Measurements from ENCODE around the gene DBH. TPM values are rescaled to one million over a fixed set of nuclear protein-coding genes. Genes with fewer than 3 reads are reported as not detected.

Gene DBH
- total and polyA plus RNA-seq, 10 of the 15 experiments (the other 5 are each of a cell fraction or from before 2014, with no cell fraction given): not detected

DNA sequence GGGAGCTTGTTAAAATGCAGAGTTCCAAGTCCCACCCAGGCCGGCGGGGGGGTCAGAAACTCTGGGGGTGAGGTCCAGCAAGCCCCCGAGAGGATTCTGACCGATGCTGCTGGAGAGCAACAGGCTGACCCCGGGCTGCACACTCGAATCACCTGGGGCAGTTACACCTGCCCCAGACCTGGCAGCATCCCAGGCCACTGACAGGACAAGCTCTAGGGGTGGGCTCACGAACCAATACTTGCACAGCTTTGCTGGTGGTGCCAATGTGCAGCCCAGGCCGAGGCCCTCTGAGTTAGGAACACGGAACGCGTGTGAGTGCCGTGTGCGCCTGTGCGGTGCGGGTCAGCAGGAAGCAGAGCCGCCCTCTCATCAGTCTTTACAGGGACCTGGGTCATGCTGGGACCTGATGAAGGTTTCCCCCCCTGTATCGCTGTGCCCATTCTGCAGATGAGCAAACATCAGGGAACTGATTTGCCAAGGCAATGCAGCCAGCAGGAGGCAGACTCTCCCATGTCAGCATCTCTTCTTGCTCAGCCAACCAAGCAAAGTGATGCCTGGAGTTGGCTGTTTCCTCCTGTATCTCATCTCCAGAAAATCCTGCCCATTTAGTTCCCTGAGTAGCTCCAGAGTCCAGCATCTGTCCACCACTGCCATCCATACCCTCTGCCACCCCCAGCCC is 43.3 kb upstream of the DBH start (continued):
- no peak for TF ChIP-seq CBX5 (IDR thresholded peaks at IDR 0.05; ENCODE audit: low read depth)

DNA sequence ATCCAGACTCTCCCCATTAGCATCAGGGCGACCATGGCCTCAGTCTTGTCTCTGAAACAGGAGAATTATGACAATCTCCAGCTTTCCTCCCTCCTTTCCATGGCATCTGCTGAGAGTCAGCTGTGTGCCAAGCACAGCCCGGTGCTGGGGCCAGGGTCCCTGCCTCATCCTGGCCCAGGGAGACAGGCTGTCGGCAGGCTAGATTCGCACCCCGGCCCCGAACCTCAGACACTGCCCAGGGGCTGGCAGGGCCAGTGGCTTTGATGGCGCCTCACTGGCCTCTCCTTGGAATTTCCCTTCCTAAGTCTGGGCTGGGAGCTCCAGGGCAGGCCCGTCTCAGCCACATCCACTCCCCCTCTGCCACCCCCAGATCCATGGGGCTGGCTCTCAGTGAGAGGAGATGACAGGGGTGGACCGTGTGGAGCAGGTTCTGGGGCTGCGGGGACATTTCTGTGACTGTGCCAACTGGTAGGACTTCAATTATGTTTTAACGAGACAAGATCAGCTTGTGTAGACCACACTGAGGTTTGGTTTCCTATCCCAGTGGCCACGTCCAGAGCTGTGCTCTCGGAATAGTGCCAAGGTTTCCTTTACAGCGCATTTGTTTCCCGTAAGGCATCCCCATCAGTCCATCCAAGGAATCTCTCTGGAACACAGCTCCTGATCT is 42.4 kb upstream of the DBH start:
- in situ Hi-C loops (cut with MboI) (no loop called here), intact Hi-C loops (cut with micrococcal nuclease; ENCODE audit: unreplicated experiment) (no loop called here)
- no peaks in the 10 kb centered on the region for H3K27me3 ChIP-seq (replicated peaks in 1 of 2; ENCODE audit: control insufficient read depth in 2 of 2, insufficient read depth in 2 of 2, low read length in 1 of 2)
- DNase-seq (ENCODE audit: low read depth, low spot score) (no peak), ATAC-seq (no peak), FAIRE-seq (no peak)
- no peaks in the 10 kb centered on the region for H3K4me1 ChIP-seq (ENCODE audit: control insufficient read depth, insufficient read depth, low read length)
- no peaks in the 10 kb centered on the region for H3K79me2 ChIP-seq (ENCODE audit: control insufficient read depth, insufficient read depth, low read length)
- SMC1A ChIA-PET (ENCODE audit: uncharacterized antibody, unreplicated experiment): no interaction called here
- H3K27ac ChIP-seq (ENCODE audit: control insufficient read depth, insufficient read depth): no peak overlapping the region
- no peaks in the 10 kb centered on the region for H3K36me3 ChIP-seq (ENCODE audit: control insufficient read depth in 2 of 2, insufficient read depth in 2 of 2, low read length in 1 of 2)
- no peaks in the 10 kb centered on the region; the same call in 1 of the 3 replicates for H3K9me3 ChIP-seq (replicated peaks; ENCODE audit: control insufficient read depth, insufficient read depth, low read length)
- H4K20me1 ChIP-seq (ENCODE audit: control insufficient read depth, insufficient read depth): no peaks in the 10 kb centered on the region
- H3K9ac ChIP-seq (ENCODE audit: control insufficient read depth, insufficient read depth, low read length): no peak overlapping the region
- 46% methylated on average over 15 of the region's 15 CpGs for WGBS (ENCODE audit: insufficient coverage, insufficient replicate concordance, low lambda C conversion rate, missing lambda C conversion rate)
- TF ChIP-seq BMI1 (IDR thresholded peaks at IDR 0.05; ENCODE audit: borderline replicate concordance) (no peak), ZNF24 (IDR thresholded peaks at IDR 0.05) (no peak), IRF4 (IDR thresholded peaks at IDR 0.05; ENCODE audit: low read depth, low read length) (no peak), NFXL1 (IDR thresholded peaks at IDR 0.05; ENCODE audit: borderline replicate concordance) (no peak), ZSCAN29 (IDR thresholded peaks at IDR 0.05) (no peak), HDAC6 (IDR thresholded peaks at IDR 0.05; ENCODE audit: unreplicated experiment) (no peak), NFIC (IDR thresholded peaks at IDR 0.05; ENCODE audit: low read depth, low read length) (no peak), DPF2 (IDR thresholded peaks at IDR 0.05) (no peak), BRCA1 (IDR thresholded peaks at IDR 0.05; ENCODE audit: low read depth, low read length) (no peak)
- TF ChIP-seq, protein P1, sequence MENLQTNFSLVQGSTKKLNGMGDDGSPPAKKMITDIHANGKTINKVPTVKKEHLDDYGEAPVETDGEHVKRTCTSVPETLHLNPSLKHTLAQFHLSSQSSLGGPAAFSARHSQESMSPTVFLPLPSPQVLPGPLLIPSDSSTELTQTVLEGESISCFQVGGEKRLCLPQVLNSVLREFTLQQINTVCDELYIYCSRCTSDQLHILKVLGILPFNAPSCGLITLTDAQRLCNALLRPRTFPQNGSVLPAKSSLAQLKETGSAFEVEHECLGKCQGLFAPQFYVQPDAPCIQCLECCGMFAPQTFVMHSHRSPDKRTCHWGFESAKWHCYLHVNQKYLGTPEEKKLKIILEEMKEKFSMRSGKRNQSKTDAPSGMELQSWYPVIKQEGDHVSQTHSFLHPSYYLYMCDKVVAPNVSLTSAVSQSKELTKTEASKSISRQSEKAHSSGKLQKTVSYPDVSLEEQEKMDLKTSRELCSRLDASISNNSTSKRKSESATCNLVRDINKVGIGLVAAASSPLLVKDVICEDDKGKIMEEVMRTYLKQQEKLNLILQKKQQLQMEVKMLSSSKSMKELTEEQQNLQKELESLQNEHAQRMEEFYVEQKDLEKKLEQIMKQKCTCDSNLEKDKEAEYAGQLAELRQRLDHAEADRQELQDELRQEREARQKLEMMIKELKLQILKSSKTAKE (IDR thresholded peaks at IDR 0.05; ENCODE audit: low read depth, poor library complexity, severe bottlenecking): no peak
- TF ChIP-seq, protein P2, sequence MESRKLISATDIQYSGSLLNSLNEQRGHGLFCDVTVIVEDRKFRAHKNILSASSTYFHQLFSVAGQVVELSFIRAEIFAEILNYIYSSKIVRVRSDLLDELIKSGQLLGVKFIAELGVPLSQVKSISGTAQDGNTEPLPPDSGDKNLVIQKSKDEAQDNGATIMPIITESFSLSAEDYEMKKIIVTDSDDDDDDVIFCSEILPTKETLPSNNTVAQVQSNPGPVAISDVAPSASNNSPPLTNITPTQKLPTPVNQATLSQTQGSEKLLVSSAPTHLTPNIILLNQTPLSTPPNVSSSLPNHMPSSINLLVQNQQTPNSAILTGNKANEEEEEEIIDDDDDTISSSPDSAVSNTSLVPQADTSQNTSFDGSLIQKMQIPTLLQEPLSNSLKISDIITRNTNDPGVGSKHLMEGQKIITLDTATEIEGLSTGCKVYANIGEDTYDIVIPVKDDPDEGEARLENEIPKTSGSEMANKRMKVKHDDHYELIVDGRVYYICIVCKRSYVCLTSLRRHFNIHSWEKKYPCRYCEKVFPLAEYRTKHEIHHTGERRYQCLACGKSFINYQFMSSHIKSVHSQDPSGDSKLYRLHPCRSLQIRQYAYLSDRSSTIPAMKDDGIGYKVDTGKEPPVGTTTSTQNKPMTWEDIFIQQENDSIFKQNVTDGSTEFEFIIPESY (IDR thresholded peaks at IDR 0.05): no peak
- TF ChIP-seq, protein P3, sequence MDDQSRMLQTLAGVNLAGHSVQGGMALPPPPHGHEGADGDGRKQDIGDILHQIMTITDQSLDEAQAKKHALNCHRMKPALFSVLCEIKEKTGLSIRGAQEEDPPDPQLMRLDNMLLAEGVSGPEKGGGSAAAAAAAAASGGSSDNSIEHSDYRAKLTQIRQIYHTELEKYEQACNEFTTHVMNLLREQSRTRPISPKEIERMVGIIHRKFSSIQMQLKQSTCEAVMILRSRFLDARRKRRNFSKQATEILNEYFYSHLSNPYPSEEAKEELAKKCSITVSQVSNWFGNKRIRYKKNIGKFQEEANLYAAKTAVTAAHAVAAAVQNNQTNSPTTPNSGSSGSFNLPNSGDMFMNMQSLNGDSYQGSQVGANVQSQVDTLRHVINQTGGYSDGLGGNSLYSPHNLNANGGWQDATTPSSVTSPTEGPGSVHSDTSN (IDR thresholded peaks at IDR 0.05; ENCODE audit: insufficient replicate concordance, low read depth, low read length): no peak
- RAD21 ChIA-PET (ENCODE audit: unreplicated experiment): no interaction called here
- POLR2A ChIA-PET: no interaction called here
- no peak overlapping the region for H3K4me3 ChIP-seq
- CTCF ChIA-PET: interaction anchor here (0.8 kb wide), 1 partner anchor 149 kb away, joined by 5 read pairs; no protein-coding TSS in a partner anchor
- no peak overlapping the region for H2AFZ ChIP-seq (ENCODE audit: control insufficient read depth, low read depth, low read length)
- H3K4me2 ChIP-seq (ENCODE audit: control insufficient read depth, insufficient read depth): no peak overlapping the region
- BruUV-seq (replicated peaks): no TSS peak
